GM19035 (cell line): ENCODE measurements around the gene HEPH.
"Not testable (repeated sequence)": the region's sequence is repeated elsewhere in the genome, so short reads cannot be mapped to it uniquely, and the experiment has no call there.

Experiments used
- ATAC-seq: cut with Tn5 transposase; IDR thresholded peaks from one replicate; pipeline ENCODE4 v1.9.1; 2021; ENCODE audit not compliant: unreplicated experiment

The HEPH gene, protein sequence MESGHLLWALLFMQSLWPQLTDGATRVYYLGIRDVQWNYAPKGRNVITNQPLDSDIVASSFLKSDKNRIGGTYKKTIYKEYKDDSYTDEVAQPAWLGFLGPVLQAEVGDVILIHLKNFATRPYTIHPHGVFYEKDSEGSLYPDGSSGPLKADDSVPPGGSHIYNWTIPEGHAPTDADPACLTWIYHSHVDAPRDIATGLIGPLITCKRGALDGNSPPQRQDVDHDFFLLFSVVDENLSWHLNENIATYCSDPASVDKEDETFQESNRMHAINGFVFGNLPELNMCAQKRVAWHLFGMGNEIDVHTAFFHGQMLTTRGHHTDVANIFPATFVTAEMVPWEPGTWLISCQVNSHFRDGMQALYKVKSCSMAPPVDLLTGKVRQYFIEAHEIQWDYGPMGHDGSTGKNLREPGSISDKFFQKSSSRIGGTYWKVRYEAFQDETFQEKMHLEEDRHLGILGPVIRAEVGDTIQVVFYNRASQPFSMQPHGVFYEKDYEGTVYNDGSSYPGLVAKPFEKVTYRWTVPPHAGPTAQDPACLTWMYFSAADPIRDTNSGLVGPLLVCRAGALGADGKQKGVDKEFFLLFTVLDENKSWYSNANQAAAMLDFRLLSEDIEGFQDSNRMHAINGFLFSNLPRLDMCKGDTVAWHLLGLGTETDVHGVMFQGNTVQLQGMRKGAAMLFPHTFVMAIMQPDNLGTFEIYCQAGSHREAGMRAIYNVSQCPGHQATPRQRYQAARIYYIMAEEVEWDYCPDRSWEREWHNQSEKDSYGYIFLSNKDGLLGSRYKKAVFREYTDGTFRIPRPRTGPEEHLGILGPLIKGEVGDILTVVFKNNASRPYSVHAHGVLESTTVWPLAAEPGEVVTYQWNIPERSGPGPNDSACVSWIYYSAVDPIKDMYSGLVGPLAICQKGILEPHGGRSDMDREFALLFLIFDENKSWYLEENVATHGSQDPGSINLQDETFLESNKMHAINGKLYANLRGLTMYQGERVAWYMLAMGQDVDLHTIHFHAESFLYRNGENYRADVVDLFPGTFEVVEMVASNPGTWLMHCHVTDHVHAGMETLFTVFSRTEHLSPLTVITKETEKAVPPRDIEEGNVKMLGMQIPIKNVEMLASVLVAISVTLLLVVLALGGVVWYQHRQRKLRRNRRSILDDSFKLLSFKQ

GRCh38 chrX:66163849-66164411, at the start of gene HEPH:
Gene HEPH (plus strand): TSS chrX:66164247. CDS start chrX:66170571, 6,324 bp downstream.
- ATAC-seq = no peak

GRCh38 chrX:66118722-66119121, 45.3 kb upstream of the HEPH start:
- not testable (repeated sequence) for ATAC-seq

DNA sequence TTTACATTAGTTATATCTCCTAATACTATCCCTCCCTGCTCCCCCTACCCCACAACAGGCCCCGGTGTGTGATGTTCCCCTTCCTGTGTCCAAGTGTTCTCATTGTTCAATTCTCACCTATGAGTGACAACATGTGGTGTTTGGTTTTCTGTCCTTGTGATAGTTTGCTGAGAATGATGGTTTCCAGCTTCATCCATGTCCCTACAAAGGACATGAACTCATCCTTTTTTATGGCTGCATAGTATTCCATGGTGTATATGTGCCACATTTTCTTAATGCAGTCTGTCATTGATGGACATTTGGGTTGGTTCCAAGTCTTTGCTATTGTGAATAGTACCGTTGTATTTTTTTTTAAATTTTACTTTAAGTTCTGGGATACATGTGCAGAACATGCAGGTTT, 42.7 kb upstream of the HEPH start:
- ATAC-seq = not testable (repeated sequence)

GRCh38 chrX:66126662-66127061, 37.4 kb upstream of the HEPH start:
- ATAC-seq = no peak

DNA sequence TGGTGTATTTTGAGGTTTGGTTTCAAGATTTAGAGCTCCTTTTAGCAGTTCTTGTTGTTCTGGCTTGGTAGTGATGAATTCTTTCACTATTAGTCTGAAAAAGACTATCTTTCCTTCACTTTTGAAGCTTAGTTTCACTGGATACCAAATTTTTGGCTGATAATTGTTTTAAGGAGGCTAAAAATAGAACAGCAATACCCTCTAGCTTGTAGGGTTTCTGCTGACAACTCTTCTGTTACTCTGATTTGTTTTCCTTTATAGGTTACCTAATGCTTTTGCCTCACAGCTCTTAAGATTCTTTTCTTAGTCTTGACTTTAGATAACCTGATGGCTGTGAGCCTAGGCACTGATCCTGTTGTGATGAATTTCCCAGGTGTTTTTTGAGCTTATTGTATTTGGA, 33.6 kb upstream of the HEPH start:
- ATAC-seq = no peak

GRCh38 chrX:66135284-66135683, 28.8 kb upstream of the HEPH start:
- not testable (repeated sequence) for ATAC-seq

GRCh38 chrX:66142351-66142750, 21.7 kb upstream of the HEPH start:
- no peak for ATAC-seq

GRCh38 chrX:66144258-66144657, 19.8 kb upstream of the HEPH start:
- no peak for ATAC-seq

- ATAC-seq = no peak
Observed at GRCh38 chrX:66149519-66149918, 14.5 kb upstream of the HEPH start.

DNA sequence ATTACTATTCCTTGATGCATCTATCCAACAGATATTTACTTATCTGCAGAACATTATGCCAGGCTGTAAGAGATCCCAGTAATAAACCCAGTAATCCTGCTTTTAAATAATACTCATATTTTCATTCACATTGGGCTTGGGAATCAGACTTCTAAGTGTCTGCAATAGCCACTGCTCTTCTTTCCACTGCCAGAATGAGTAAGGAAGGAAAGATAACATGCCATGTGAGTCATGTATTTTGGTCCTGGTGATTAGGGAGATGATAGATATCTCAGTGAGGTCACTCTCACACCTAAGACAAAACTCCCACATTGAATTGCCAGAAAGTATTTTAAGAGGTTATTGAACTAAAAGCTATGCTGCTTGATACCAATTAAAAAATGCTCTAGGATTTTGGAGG, 13.9 kb upstream of the HEPH start:
- ATAC-seq = no peak

GRCh38 chrX:66162331-66162822, 1.7 kb upstream of the HEPH start:
- no peak for ATAC-seq

- ATAC-seq = no peak
Observed at GRCh38 chrX:66163447-66163846, 600 bp upstream of the HEPH start.

DNA sequence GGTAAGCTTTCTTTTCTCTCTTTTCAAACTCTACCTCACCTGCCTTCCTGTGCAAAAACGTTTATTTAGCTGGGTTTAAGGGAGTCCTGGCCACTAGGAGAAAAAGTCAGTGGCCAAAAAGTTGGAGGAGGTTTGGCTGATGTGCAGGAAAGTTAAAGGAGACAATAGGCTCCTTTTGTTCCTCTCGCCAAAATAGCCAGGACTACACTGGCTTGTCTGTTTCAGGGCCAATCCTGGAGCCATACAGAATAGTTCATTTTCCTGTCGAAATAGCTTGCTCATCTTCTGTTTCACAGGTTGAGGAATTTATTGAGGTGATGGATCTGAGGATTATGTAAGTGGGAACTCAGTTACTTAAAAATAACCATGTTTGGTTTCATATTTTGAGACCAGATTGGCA, 423 bp downstream of the HEPH start:
- no peak for ATAC-seq

DNA sequence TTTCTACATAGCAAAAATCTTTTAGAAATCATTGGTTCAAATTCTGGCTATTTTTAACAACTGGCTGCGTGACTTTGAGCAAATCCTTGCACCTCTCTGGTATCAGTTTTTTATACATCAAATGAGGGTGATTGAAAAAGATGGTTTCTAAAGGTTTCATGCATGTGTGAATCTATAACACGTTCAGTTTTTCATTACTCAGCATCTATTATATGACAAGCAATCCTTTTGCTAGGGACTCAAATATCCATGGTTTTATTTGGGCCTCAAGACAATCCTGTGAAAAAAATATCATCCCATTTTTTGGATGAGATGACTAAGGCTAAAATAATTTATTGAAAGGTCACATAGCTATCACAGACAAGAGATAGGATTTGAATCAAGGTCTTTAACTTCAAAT, 884 bp downstream of the HEPH start:
- no peak for ATAC-seq

GRCh38 chrX:66166671-66167070, 2.6 kb downstream of the HEPH start:
- ATAC-seq = no peak

DNA sequence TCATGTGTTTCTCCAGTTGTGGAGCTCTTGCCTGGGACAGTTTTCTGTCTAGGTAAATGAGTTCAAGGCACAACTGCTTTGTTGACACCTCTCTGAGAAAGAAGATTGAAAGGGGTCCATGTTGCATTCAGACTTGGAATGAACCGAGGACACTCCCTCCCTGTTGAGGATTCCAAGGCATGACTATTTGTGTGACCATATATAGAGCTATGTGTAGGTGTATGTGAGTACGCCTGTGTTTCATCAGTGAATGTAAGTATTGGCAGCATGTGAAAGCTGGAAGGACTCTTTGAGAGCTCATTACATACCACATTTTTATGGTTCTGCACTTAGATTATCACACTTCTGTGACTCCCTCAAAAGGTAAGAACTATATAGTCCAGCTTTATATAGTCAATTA, 3.4 kb downstream of the HEPH start:
- no peak for ATAC-seq

DNA sequence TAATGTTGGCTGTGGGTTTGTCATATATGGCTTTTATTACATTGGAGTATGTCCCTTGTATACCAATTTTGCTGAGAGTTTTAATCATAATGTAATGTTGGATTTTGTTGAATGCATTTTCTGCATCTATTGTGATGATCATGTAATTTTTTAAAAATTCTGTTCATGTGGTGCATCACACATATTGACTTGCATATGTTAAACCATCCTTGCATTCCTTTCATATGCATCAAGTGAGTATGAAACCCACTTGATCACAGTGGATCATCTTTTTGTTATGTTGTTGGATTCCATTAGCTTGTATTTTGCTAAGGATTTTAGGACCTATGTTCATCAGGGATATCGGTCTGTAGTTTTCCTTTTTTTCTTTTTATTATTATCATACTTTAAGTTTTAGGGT, 12.1 kb downstream of the HEPH start:
- no peak for ATAC-seq

GRCh38 chrX:66191563-66191962, 27.5 kb downstream of the HEPH start:
- no peak for ATAC-seq

- no peak for ATAC-seq
Observed at GRCh38 chrX:66193821-66194220, 29.8 kb downstream of the HEPH start.

DNA sequence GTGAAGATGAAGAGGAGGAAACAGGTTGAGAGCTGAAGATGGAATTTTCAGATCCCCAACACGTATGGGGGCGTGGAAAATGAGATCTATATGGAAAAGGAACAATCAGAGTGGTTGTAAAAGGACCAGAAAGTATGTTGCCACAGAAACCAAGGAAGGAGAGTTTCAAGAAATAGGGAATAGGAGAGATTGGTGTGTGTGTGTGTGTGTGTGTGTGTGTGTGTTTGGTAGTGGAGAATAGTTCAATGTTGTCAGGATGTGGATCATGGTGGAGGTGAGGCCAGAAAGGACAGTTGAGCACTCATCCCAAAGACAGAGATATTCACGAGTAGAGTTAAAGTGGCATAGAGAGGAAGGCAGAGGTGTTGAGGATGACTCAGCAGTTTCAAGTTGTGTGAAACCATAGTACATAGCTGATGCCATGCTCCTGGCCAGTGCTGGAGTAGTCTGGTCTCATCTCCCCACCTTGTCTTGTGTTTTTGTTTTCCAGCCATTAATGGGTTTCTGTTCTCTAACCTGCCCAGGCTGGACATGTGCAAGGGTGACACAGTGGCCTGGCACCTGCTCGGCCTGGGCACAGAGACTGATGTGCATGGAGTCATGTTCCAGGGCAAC, 36.1 kb downstream of the HEPH start:
- ATAC-seq = peak; percentile 76
